ENCODE data around the gene PCIF1. TPM values are rescaled to one million over a fixed set of nuclear protein-coding genes. Genes with fewer than 3 reads are reported as not detected.
A peak's percentile ranks its signal among the peaks of the same experiment; 100 is the strongest.

The PCIF1 gene
- total and polyA plus RNA-seq, 2 donors (not counting 3 experiments of a cell fraction or from before 2014, with no cell fraction given): 26.4 to 27.2 TPM

DNA sequence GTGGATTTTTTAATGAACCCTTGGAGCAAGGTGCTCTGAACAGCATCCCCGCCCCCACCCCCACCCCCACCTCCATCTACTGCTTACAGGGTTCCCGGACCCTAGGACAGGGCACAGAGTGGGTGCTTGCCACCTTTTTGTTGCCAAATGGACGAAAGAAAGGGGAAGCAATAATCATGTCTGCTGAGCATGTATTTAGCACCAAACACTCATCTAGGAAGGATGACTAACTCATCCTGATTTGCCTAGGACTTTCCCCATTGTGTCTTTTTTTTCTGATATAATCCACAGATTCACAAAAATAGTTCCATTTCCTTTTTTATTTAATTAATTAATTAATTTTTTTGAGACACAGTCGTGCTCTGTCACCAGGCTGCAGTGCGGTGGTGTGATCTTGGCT, 21.4 kb upstream of the PCIF1 start:
- Histone ChIP-seq H3K4me1 (ENCODE audit: control insufficient read depth, extremely low read depth, insufficient read depth, low read length) (peaks cover 28% of the 10 kb centered on the region), H3K4me2 (ENCODE audit: insufficient read depth, low read length) (no peak overlapping the region), H3K27me3 (ENCODE audit: control insufficient read depth in 2 of 2, insufficient read depth in 2 of 2, low read length in 2 of 2) (no peaks in the 10 kb centered on the region), H3K9me3 (replicated peaks; ENCODE audit: control insufficient read depth, insufficient read depth, low read length) (no peaks in the 10 kb centered on the region), H3K79me2 (ENCODE audit: control insufficient read depth, insufficient read depth, low read length) (no peaks in the 10 kb centered on the region), H3K9me1 (replicated peaks; ENCODE audit: control insufficient read depth, extremely low read depth, insufficient read depth, low read length) (no peaks in the 10 kb centered on the region), H3K36me3 (ENCODE audit: control insufficient read depth in 2 of 2, extremely low read depth in 1 of 2, insufficient read depth in 2 of 2, low read length in 2 of 2) (peaks cover 0 to 4% of the 10 kb centered on the region in 2 experiments), H4K20me1 (replicated peaks; ENCODE audit: control insufficient read depth, extremely low read depth, insufficient read depth, low read length) (no peaks in the 10 kb centered on the region), H3K9ac (replicated peaks; ENCODE audit: extremely low read depth, insufficient read depth, low read length) (no peak overlapping the region), H3K4me3 (replicated peaks in 1 of 3; ENCODE audit: insufficient read depth in 1 of 3, low read depth in 1 of 3, low read length in 3 of 3) (no peak overlapping the region), H3K27ac (ENCODE audit: insufficient read depth, low read depth, low read length) (no peak overlapping the region), H2AFZ (ENCODE audit: low read depth, low read length) (no peak overlapping the region)
- peak; percentile 52 for DNase-seq (ENCODE audit: low read depth, low spot score)
- peak; percentile 39 for TF ChIP-seq JUN (IDR thresholded peaks at IDR 0.05; ENCODE audit: borderline replicate concordance, insufficient read depth, insufficient read length, low read depth)
- TF ChIP-seq MYC (IDR thresholded peaks at IDR 0.05; ENCODE audit: low read depth, low read length): no peak
- peak; percentile 52 for TF ChIP-seq FOS (IDR thresholded peaks at IDR 0.05; ENCODE audit: borderline replicate concordance, insufficient read depth, low read length)
- ChIA-PET POLR2A (no interaction called here), CTCF (interaction anchor here (1.5 kb wide), 1 partner anchor 57 kb away, joined by 6 read pairs; no protein-coding TSS in a partner anchor)
- FAIRE-seq: peak; percentile 75
- dilution Hi-C loops (cut with MboI; ENCODE audit: extremely low pct_ligation_motif_present, low sequenced_read_pairs) (no loop called here), intact Hi-C loops (cut with micrococcal nuclease) (loop anchor here (10.0 kb wide), 1 partner anchor 568 kb away; the partner anchor contains the start of gene SDC4)
- BruUV-seq (replicated peaks): no TSS peak

DNA sequence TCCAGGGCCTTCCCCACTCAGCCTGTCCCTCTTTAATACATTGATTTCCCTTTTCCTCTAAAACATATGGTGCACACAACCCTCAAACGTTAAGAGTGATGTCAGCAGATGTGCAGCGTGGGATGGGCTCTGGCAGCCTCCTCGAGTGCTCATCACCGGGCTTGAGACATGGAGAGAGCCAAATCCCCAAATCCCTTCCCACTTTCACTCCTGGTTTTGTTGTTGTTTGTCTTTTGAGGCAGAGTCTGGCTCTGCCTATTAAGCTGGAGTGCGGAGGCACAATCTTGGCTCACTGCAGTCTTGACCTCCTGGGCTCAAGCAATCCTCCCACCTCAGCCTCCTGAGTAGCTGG, 16.7 kb upstream of the PCIF1 start:
- Histone ChIP-seq H3K4me3 (replicated peaks in 1 of 3; ENCODE audit: insufficient read depth in 1 of 3, low read depth in 1 of 3, low read length in 3 of 3) (no peak overlapping the region), H3K4me1 (ENCODE audit: control insufficient read depth, extremely low read depth, insufficient read depth, low read length) (peaks cover 29% of the 10 kb centered on the region), H4K20me1 (replicated peaks; ENCODE audit: control insufficient read depth, extremely low read depth, insufficient read depth, low read length) (no peaks in the 10 kb centered on the region), H2AFZ (ENCODE audit: low read depth, low read length) (no peak overlapping the region), H3K9ac (replicated peaks; ENCODE audit: extremely low read depth, insufficient read depth, low read length) (no peak overlapping the region), H3K36me3 (ENCODE audit: control insufficient read depth in 2 of 2, extremely low read depth in 1 of 2, insufficient read depth in 2 of 2, low read length in 2 of 2) (no peaks in the 10 kb centered on the region), H3K9me3 (replicated peaks; ENCODE audit: control insufficient read depth, insufficient read depth, low read length) (no peaks in the 10 kb centered on the region), H3K9me1 (replicated peaks; ENCODE audit: control insufficient read depth, extremely low read depth, insufficient read depth, low read length) (no peaks in the 10 kb centered on the region), H3K27ac (ENCODE audit: insufficient read depth, low read depth, low read length) (no peak overlapping the region), H3K27me3 (ENCODE audit: control insufficient read depth in 2 of 2, insufficient read depth in 2 of 2, low read length in 2 of 2) (no peaks in the 10 kb centered on the region), H3K79me2 (ENCODE audit: control insufficient read depth, insufficient read depth, low read length) (no peaks in the 10 kb centered on the region), H3K4me2 (ENCODE audit: insufficient read depth, low read length) (no peak overlapping the region)
- no peak for FAIRE-seq
- no TSS peak for BruUV-seq (replicated peaks)
- TF ChIP-seq EZH2 (IDR thresholded peaks at IDR 0.05; ENCODE audit: borderline replicate concordance, low read depth, low read length, severe bottlenecking) (no peak), POLR2AphosphoS5 (IDR thresholded peaks at IDR 0.05; ENCODE audit: insufficient read depth, low read depth, low read length) (no peak), POLR2A (IDR thresholded peaks at IDR 0.05; ENCODE audit: low read depth, low read length) (no peak), JUN (IDR thresholded peaks at IDR 0.05; ENCODE audit: borderline replicate concordance, insufficient read depth, insufficient read length, low read depth) (no peak), MYC (IDR thresholded peaks at IDR 0.05; ENCODE audit: low read depth, low read length) (no peak), GATA2 (IDR thresholded peaks at IDR 0.05; ENCODE audit: insufficient read depth, insufficient read length, low read depth, low read length) (no peak), FOS (IDR thresholded peaks at IDR 0.05; ENCODE audit: borderline replicate concordance, insufficient read depth, low read length) (no peak)
- TF ChIP-seq, protein P1, sequence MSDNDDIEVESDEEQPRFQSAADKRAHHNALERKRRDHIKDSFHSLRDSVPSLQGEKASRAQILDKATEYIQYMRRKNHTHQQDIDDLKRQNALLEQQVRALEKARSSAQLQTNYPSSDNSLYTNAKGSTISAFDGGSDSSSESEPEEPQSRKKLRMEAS (IDR thresholded peaks at IDR 0.05; ENCODE audit: insufficient read depth, insufficient read length): no peak
- TF ChIP-seq, protein P2, sequence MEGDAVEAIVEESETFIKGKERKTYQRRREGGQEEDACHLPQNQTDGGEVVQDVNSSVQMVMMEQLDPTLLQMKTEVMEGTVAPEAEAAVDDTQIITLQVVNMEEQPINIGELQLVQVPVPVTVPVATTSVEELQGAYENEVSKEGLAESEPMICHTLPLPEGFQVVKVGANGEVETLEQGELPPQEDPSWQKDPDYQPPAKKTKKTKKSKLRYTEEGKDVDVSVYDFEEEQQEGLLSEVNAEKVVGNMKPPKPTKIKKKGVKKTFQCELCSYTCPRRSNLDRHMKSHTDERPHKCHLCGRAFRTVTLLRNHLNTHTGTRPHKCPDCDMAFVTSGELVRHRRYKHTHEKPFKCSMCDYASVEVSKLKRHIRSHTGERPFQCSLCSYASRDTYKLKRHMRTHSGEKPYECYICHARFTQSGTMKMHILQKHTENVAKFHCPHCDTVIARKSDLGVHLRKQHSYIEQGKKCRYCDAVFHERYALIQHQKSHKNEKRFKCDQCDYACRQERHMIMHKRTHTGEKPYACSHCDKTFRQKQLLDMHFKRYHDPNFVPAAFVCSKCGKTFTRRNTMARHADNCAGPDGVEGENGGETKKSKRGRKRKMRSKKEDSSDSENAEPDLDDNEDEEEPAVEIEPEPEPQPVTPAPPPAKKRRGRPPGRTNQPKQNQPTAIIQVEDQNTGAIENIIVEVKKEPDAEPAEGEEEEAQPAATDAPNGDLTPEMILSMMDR (IDR thresholded peaks at IDR 0.05; ENCODE audit: extremely low read depth in 1 of 2, insufficient read depth in 1 of 2, low read depth in 1 of 2, low read length in 2 of 2): no peak
- DNase-seq (ENCODE audit: low read depth, low spot score): no peak
- intact Hi-C loops (cut with micrococcal nuclease) (loop anchor here (10.0 kb wide), 1 partner anchor 573 kb away; the partner anchor contains the start of gene SDC4), dilution Hi-C loops (cut with MboI; ENCODE audit: extremely low pct_ligation_motif_present, low sequenced_read_pairs) (no loop called here)
- CTCF ChIA-PET: interaction anchor here (1.8 to 2.8 kb wide), 2 partner anchors 10 to 16 kb away, joined by 6 to 19 read pairs; partner anchors contain the start of gene PCIF1
- POLR2A ChIA-PET: no interaction called here
